ENCODE data around the gene FOXD2.

FOXD2 gene

GRCh38 chr1:47437447-47438164 lies at the start of gene FOXD2:
Gene FOXD2, plus strand, starts transcription at chr1:47438044. Its CDS starts 92 bp downstream, at chr1:47438136.
- no peak for TF ChIP-seq ARNT (IDR thresholded peaks at IDR 0.05)
- TF ChIP-seq ELF4 (IDR thresholded peaks at IDR 0.05): peak; percentile 30; the same call in 1 of the 2 replicates
- TF ChIP-seq NFRKB (IDR thresholded peaks at IDR 0.05): no peak
- 0 out of 2 replicates have a peak, but pooled peaks have one; percentile 12 for TF ChIP-seq CTBP1 (IDR thresholded peaks at IDR 0.05; ENCODE audit: borderline replicate concordance)
- TF ChIP-seq L3MBTL2 (conservative IDR thresholded peaks at IDR 0.05): no peak
- TF ChIP-seq FOXK2 (IDR thresholded peaks at IDR 0.05): no peak
- no peak for TF ChIP-seq FOXM1 (IDR thresholded peaks at IDR 0.05; ENCODE audit: borderline replicate concordance)
- ChIA-PET CTCF (interaction anchor here (0.6 to 3.3 kb wide), 38 partner anchors 8 to 1811 kb away, joined by 3 to 41 read pairs (median 4); partner anchors contain the start of gene STIL), POLR2A (interaction anchor here (0.9 to 2.3 kb wide), 21 partner anchors 11 to 289 kb away, joined by 3 to 19 read pairs (median 5); no protein-coding TSS in a partner anchor)
- peak; percentile 92 for DNase-seq (ENCODE audit: extremely low spot score)

- no peak for TF ChIP-seq ELF4 (IDR thresholded peaks at IDR 0.05)
- TF ChIP-seq BHLHE40 (IDR thresholded peaks at IDR 0.05; ENCODE audit: borderline replicate concordance): no peak
- no peak for TF ChIP-seq SUZ12 (IDR thresholded peaks at IDR 0.05)
- no peak for TF ChIP-seq SP1 (IDR thresholded peaks at IDR 0.05)
- no peak for TF ChIP-seq ARNT (IDR thresholded peaks at IDR 0.05)
- TF ChIP-seq CTBP1 (IDR thresholded peaks at IDR 0.05; ENCODE audit: borderline replicate concordance): no peak
- TF ChIP-seq L3MBTL2 (conservative IDR thresholded peaks at IDR 0.05): no peak
- TF ChIP-seq TARDBP (IDR thresholded peaks at IDR 0.05): no peak
- no peak for TF ChIP-seq HDGF (IDR thresholded peaks at IDR 0.05; ENCODE audit: borderline replicate concordance)
- TF ChIP-seq FOXM1 (IDR thresholded peaks at IDR 0.05; ENCODE audit: borderline replicate concordance): no peak
- no peak for TF ChIP-seq FOXA1 (IDR thresholded peaks at IDR 0.05)
- TF ChIP-seq ZNF384 (IDR thresholded peaks at IDR 0.05): no peak
- POLR2A ChIA-PET: no interaction called here
- CTCF ChIA-PET: interaction anchor here (0.5 to 3.3 kb wide), 12 partner anchors 9 to 836 kb away, joined by 3 to 29 read pairs (median 6); no protein-coding TSS in a partner anchor
- DNase-seq (ENCODE audit: extremely low spot score): peak; percentile 78
Observed at GRCh38 chr1:47388891-47389238, 49.0 kb upstream of the FOXD2 start.

GRCh38 chr1:47389731-47390130 lies 48.1 kb upstream of the FOXD2 start:
- ChIA-PET POLR2A (interaction anchor here (0.8 kb wide), 1 partner anchor 336 kb away, joined by 3 read pairs; no protein-coding TSS in a partner anchor), CTCF (interaction anchor here (0.6 to 3.3 kb wide), 12 partner anchors 8 to 366 kb away, joined by 3 to 29 read pairs (median 5); partner anchors contain the start of gene FOXD2)
- no peak for DNase-seq (ENCODE audit: extremely low spot score)
- no peak for TF ChIP-seq CTBP1 (IDR thresholded peaks at IDR 0.05; ENCODE audit: borderline replicate concordance)
- TF ChIP-seq NFRKB (IDR thresholded peaks at IDR 0.05): no peak
- TF ChIP-seq PKNOX1 (IDR thresholded peaks at IDR 0.05): no peak
- no peak for TF ChIP-seq LEF1 (IDR thresholded peaks at IDR 0.05; ENCODE audit: borderline replicate concordance)
- TF ChIP-seq SUZ12 (IDR thresholded peaks at IDR 0.05): no peak
- no peak for TF ChIP-seq HDGF (IDR thresholded peaks at IDR 0.05; ENCODE audit: borderline replicate concordance)
- no peak for TF ChIP-seq ARNT (IDR thresholded peaks at IDR 0.05)
- TF ChIP-seq SP1 (IDR thresholded peaks at IDR 0.05): no peak
- no peak for TF ChIP-seq TARDBP (IDR thresholded peaks at IDR 0.05)
- TF ChIP-seq BHLHE40 (IDR thresholded peaks at IDR 0.05; ENCODE audit: borderline replicate concordance): no peak
- TF ChIP-seq FOXK2 (IDR thresholded peaks at IDR 0.05): no peak
- TF ChIP-seq FOXM1 (IDR thresholded peaks at IDR 0.05; ENCODE audit: borderline replicate concordance): no peak
- no peak for TF ChIP-seq ZNF384 (IDR thresholded peaks at IDR 0.05)
- no peak for TF ChIP-seq ELF4 (IDR thresholded peaks at IDR 0.05)
- no peak for TF ChIP-seq FOXA1 (IDR thresholded peaks at IDR 0.05)
- no peak for TF ChIP-seq L3MBTL2 (conservative IDR thresholded peaks at IDR 0.05)

GRCh38 chr1:47390843-47391242 lies 47.0 kb upstream of the FOXD2 start:
- POLR2A ChIA-PET: no interaction called here
- TF ChIP-seq LEF1 (IDR thresholded peaks at IDR 0.05; ENCODE audit: borderline replicate concordance) (no peak), TARDBP (IDR thresholded peaks at IDR 0.05) (no peak), ELF4 (IDR thresholded peaks at IDR 0.05) (no peak), HDGF (IDR thresholded peaks at IDR 0.05; ENCODE audit: borderline replicate concordance) (no peak), CTBP1 (IDR thresholded peaks at IDR 0.05; ENCODE audit: borderline replicate concordance) (no peak), L3MBTL2 (conservative IDR thresholded peaks at IDR 0.05) (no peak), SP1 (IDR thresholded peaks at IDR 0.05) (no peak), FOXK2 (IDR thresholded peaks at IDR 0.05) (no peak), PKNOX1 (IDR thresholded peaks at IDR 0.05) (no peak), ZNF384 (IDR thresholded peaks at IDR 0.05) (no peak), FOXA1 (IDR thresholded peaks at IDR 0.05) (no peak), ARNT (IDR thresholded peaks at IDR 0.05) (no peak), BHLHE40 (IDR thresholded peaks at IDR 0.05; ENCODE audit: borderline replicate concordance) (no peak), NFRKB (IDR thresholded peaks at IDR 0.05) (no peak), SUZ12 (IDR thresholded peaks at IDR 0.05) (no peak), FOXM1 (IDR thresholded peaks at IDR 0.05; ENCODE audit: borderline replicate concordance) (no peak)
- CTCF ChIA-PET: interaction anchor here (0.6 to 3.3 kb wide), 2 partner anchors 211 to 335 kb away, joined by 4 to 29 read pairs; no protein-coding TSS in a partner anchor

GRCh38 chr1:47393141-47393540 lies 44.7 kb upstream of the FOXD2 start:
- no peak for DNase-seq (ENCODE audit: extremely low spot score)
- ChIA-PET POLR2A (no interaction called here), CTCF (no interaction called here)
- TF ChIP-seq FOXM1 (IDR thresholded peaks at IDR 0.05; ENCODE audit: borderline replicate concordance) (no peak), CTBP1 (IDR thresholded peaks at IDR 0.05; ENCODE audit: borderline replicate concordance) (no peak)

More at GRCh38 chr1:47390843-47391242, 47.0 kb upstream of the FOXD2 start:
- DNase-seq (ENCODE audit: extremely low spot score): no peak

- ChIA-PET CTCF (interaction anchor here (0.7 kb wide), 1 partner anchor 373 kb away, joined by 3 read pairs; no protein-coding TSS in a partner anchor), POLR2A (no interaction called here)
- no peak for DNase-seq (ENCODE audit: extremely low spot score)
- TF ChIP-seq TARDBP (IDR thresholded peaks at IDR 0.05): no peak
Observed at GRCh38 chr1:47395433-47395832, 42.4 kb upstream of the FOXD2 start.

All from HEK293T (cell line).